Neural crest cell (in vitro differentiated cells): ENCODE results near the gene FOXP1. TPM values are rescaled to one million over a fixed set of nuclear protein-coding genes. Genes with fewer than 3 reads are reported as not detected.

Experiments
- DNase-seq: peaks from one replicate; pipeline ENCODE4 v3.0.0; 2021; ENCODE audit warnings: low read depth, mixed read lengths, low spot score
- H3K27ac Mint-ChIP-seq: one replicate; pipeline ENCODE4 v1.8.0; 2021; ENCODE audit warnings: mild to moderate bottlenecking, mixed read lengths; ENCODE audit not compliant: unreplicated experiment
- H3K27me3 Mint-ChIP-seq: 2 replicates; pipeline ENCODE4 v1.8.0; 2021; ENCODE audit warnings: low read depth, mild to moderate bottlenecking, mixed read lengths
- H3K36me3 Mint-ChIP-seq: 2 replicates; pipeline ENCODE4 v1.8.0; 2021; ENCODE audit warnings: low read depth, mild to moderate bottlenecking, mixed read lengths
- H3K4me1 Mint-ChIP-seq: 2 replicates; pipeline ENCODE4 v1.8.0; 2021; ENCODE audit warnings: mixed read lengths
- H3K4me3 Mint-ChIP-seq: one replicate; pipeline ENCODE4 v1.8.0; 2021; ENCODE audit warnings: mild to moderate bottlenecking, mixed read lengths
- H3K9me3 Mint-ChIP-seq: 2 replicates; pipeline ENCODE4 v1.8.0; 2021; ENCODE audit warnings: mixed read lengths
- total RNA-seq: library from RNA; stranded (reverse); gene quantifications from 2 replicates; pipeline ENCODE4 v1.2.1, GENCODE V29; 2021
- TF ChIP-seq, protein P1 (sequence below): fragments of 200-600 bp; sonication (generic); conservative IDR thresholded peaks from 2 replicates; pipeline ENCODE4 v1.5.0; 2021; ENCODE audit warnings: antibody characterized with exemption, mild to moderate bottlenecking

The FOXP1 gene
- total RNA-seq, 1 donor from 2014 or later, result 22.8 TPM

GRCh38 chr3:71311661-71312046 is 271.9 kb downstream of the FOXP1 start:
- Mint-ChIP-seq H3K36me3 (no peaks in the 10 kb centered on the region), H3K9me3 (no peaks in the 10 kb centered on the region), H3K27ac (no peak overlapping the region), H3K4me1 (peaks cover 26% of the 10 kb centered on the region), H3K27me3 (no peaks in the 10 kb centered on the region), H3K4me3 (no peak overlapping the region)
- TF ChIP-seq, protein P1, sequence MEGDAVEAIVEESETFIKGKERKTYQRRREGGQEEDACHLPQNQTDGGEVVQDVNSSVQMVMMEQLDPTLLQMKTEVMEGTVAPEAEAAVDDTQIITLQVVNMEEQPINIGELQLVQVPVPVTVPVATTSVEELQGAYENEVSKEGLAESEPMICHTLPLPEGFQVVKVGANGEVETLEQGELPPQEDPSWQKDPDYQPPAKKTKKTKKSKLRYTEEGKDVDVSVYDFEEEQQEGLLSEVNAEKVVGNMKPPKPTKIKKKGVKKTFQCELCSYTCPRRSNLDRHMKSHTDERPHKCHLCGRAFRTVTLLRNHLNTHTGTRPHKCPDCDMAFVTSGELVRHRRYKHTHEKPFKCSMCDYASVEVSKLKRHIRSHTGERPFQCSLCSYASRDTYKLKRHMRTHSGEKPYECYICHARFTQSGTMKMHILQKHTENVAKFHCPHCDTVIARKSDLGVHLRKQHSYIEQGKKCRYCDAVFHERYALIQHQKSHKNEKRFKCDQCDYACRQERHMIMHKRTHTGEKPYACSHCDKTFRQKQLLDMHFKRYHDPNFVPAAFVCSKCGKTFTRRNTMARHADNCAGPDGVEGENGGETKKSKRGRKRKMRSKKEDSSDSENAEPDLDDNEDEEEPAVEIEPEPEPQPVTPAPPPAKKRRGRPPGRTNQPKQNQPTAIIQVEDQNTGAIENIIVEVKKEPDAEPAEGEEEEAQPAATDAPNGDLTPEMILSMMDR, result no peak
- no peak for DNase-seq

GRCh38 chr3:71310980-71311660 is 272.4 kb downstream of the FOXP1 start:
- peaks cover 28% of the 10 kb centered on the region for H3K4me1 Mint-ChIP-seq
- no peaks in the 10 kb centered on the region for H3K36me3 Mint-ChIP-seq
- no peak overlapping the region for H3K27ac Mint-ChIP-seq

DNA sequence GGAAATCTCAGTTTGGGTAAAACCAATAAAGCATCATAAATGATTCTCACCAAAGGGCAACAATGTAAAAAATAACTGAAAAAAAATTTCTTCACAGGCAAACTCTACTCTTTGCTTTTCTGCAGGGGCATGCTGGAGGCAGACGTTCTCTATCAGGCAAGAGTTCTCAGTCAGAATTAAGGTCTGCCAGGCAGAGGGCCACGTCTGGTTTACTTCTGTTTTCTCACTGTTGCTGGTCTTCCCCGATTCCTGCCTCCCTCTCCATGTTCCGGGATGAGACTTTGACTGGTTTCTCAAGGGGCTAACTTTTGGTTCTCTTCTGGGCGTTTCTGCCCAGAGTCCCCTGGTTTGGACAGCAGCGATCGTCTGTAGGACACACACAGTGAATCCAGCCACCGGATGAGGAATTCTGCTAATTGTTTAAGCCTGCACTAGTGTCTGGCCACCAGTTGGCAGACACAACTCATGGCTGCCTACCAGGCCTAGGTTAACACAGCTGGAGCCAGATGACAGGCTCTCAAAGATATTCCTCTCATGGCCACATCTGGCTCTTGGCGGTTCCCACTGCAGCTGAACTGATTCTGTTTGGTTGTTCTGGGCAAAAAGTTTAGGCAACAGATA is 273.1 kb downstream of the FOXP1 start:
- no peak overlapping the region for H3K27ac Mint-ChIP-seq
- TF ChIP-seq, protein P1, result no peak

More at GRCh38 chr3:71310980-71311660, 272.4 kb downstream of the FOXP1 start:
- Mint-ChIP-seq H3K9me3 (no peaks in the 10 kb centered on the region), H3K4me3 (no peak overlapping the region), H3K27me3 (no peaks in the 10 kb centered on the region)
- TF ChIP-seq, protein P1, result no peak
- no peak for DNase-seq

DNA sequence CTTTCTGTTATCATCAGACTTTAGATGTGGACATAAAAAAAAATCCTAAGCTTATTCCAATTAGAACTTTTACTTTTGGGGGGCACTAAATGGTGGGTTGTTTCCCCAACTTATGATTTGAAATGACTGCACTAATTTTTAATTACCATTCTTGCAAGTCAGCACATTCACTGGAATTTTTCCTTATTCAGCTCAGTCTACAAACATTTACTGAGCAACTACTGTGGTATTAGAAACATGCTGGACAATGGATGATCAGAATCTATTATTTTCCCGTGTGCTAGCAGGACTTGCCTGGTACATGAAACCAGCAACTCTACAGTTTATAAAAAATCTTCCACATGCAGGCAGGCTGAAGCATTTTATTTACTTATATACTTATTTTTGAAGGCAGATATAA is 273.6 kb downstream of the FOXP1 start:
- Mint-ChIP-seq H3K27me3 (no peaks in the 10 kb centered on the region), H3K4me1 (peaks cover 40% of the 10 kb centered on the region), H3K9me3 (no peaks in the 10 kb centered on the region), H3K36me3 (no peaks in the 10 kb centered on the region), H3K4me3 (peak overlapping the region; percentile 31), H3K27ac (no peak overlapping the region)
- no peak for DNase-seq
- TF ChIP-seq, protein P1, result no peak

More for the DNA sequence above, 273.1 kb downstream of the FOXP1 start:
- no peaks in the 10 kb centered on the region for H3K27me3 Mint-ChIP-seq
- H3K4me1 Mint-ChIP-seq, result peaks cover 35% of the 10 kb centered on the region
- DNase-seq, result no peak
- H3K4me3 Mint-ChIP-seq, result no peak overlapping the region
- no peaks in the 10 kb centered on the region for H3K36me3 Mint-ChIP-seq
- no peaks in the 10 kb centered on the region for H3K9me3 Mint-ChIP-seq

- Mint-ChIP-seq H3K4me1 (peaks cover 46% of the 10 kb centered on the region), H3K36me3 (no peaks in the 10 kb centered on the region)
Observed at GRCh38 chr3:71309342-71309741, 274.2 kb downstream of the FOXP1 start.

More at GRCh38 chr3:71309342-71309741, 274.2 kb downstream of the FOXP1 start:
- peak overlapping the region; percentile 46 for H3K27ac Mint-ChIP-seq
- TF ChIP-seq, protein P1, result no peak
- DNase-seq, result no peak
- H3K9me3 Mint-ChIP-seq, result no peaks in the 10 kb centered on the region
- H3K27me3 Mint-ChIP-seq, result no peaks in the 10 kb centered on the region
- H3K4me3 Mint-ChIP-seq, result peak overlapping the region; percentile 31
